HS-5 (cell line): Measurements from ENCODE around the gene FES.
"Not testable (repeated sequence)": the region's sequence is repeated elsewhere in the genome, so short reads cannot be mapped to it uniquely, and the experiment has no call there.

Experiments
- DNase-seq: peaks from one replicate; pipeline ENCODE4 v3.0.0-alpha.2; 2012; ENCODE audit warnings: low read depth

Gene FES

DNA sequence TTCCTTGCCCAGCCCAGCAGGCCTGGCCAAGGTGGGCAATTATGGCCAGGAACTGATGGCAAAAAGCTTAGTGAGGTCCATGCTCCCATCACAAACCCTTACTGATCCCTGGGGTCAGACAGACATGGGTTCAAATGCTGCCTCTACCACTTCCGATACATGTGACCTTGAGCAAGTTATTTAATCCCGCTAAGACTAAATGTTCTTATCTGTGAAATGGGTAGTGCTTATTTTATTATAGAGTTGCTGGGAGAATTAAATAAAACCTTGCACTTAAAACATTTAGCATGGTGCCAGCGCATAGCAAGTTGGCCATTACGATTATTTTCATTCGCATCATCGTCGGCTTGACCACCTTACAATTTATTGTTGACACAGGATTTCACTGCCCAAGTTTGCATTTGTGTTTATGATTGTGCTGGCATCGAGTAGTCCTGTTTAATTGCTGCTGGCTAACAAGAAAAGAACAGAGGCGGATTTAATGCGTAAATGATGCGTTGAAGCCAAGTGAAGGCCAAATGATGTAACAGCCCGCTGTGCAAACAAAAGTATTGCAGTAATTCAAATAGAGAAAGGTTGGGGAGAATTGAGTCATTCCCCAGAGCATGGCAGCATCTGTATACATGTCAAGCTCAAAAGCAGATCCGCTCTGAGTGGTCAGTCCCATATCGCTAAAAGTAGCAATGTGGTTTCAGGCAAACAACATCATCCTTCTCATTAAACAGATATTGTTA is 23.2 kb upstream of the FES start:
- no peak for DNase-seq

DNA sequence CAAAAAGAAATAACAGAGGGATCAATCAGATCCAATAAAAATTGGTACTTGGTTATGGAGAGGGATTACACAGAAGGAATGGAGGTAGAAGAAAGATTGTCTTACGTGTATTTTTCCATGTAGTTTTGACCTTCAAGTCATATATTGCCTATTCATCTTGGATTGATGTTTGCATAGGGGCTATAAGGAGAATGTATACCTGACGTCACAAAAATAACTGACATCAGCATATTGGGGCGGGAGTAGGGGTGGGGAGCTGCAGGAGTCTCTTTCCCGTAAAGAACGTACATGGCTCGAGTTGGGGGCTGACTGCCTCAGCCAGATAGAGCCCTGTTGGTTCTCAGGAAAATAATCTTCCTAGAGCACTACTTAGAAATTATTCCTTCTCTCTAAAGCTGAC is 21.8 kb upstream of the FES start:
- DNase-seq, result no peak

- DNase-seq, result no peak
Measured at GRCh38 chr15:90862964-90863778, 21.1 kb upstream of the FES start.

DNA sequence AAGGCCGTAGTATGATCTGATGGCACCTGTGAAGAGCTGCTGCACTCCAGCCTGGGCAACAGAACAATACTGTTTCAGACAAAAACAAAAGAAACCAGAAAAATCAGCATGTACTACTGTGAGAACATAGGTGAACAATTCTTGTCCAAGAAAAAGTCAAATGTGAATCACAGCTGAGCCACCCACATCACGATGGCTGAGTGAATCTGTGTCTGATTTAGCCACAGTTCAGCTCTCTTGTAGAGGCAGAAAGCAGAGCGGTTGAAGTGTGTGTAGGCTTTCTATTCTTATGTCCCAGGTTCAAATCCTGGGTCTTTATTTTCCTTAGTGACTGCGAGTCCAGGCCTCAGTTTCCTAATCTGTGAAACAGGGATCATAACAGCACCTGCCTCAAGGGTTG is 20.3 kb upstream of the FES start:
- no peak for DNase-seq

GRCh38 chr15:90864507-90864906 is 19.8 kb upstream of the FES start:
- no peak for DNase-seq

- no peak for DNase-seq
Measured at GRCh38 chr15:90865702-90866101, 18.6 kb upstream of the FES start.

GRCh38 chr15:90866161-90866715 is 18.1 kb upstream of the FES start:
- DNase-seq, result no peak

DNA sequence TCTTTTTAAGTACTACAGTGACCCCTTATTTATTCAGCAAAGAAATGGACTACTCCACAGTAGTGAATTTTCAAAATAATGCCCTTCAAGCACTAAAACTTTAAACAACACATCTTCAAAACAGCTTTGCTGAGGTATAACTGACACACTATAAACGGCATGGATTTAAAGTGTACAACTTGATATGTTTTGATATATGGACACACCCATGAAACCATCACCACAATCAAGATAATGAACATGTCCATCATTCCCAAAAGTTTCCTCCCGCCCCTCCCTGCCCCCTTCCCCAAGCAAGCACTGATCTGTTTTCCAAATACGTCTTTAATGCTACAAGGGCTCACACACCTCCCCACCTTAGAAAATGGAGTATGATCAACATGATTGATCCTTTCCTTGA is 17.5 kb upstream of the FES start:
- no peak for DNase-seq

- no peak for DNase-seq
Measured at GRCh38 chr15:90868261-90868689, 16.0 kb upstream of the FES start, which contains the start of gene FURIN. FURIN (plus strand) TSS chr15:90868588; CDS start chr15:90875741, 7,153 bp downstream.

- DNase-seq, result no peak
Measured at GRCh38 chr15:90869140-90869541, 15.2 kb upstream of the FES start.

GRCh38 chr15:90869601-90870353 is 14.5 kb upstream of the FES start:
- DNase-seq, result no peak

GRCh38 chr15:90870354-90871138 is 13.8 kb upstream of the FES start:
- DNase-seq, result no peak

DNA sequence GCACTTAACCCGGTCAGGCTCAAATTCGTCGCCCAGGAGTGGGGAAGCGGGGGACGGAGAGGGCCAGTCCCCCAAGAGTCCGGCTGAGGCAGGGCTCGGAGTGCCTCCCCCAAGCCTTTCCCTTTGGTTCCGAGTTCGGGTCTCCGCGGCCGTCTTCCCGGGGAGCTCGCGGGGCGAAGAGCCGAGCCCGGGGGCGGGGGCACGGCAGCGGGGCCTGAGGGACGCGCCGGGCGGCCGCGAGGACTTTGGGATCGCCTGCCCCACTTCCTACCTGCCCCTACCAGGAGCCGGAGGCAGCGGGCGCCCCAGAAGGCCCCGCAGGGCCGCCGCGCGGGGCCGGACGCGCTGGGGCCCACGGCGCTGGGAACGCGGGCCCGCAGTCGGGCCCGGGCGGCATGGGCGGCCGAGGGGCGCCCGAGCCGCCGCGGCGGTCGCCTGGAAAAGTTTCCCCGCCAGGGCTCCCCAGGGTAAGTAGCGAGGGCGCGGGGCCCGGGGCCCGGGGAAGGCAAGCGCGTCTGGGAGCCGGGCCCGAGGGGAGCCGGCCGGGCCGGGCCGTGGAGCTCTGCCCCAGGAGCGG is 13.1 kb upstream of the FES start:
- no peak for DNase-seq

GRCh38 chr15:90871716-90872485 is 12.4 kb upstream of the FES start:
- no peak for DNase-seq

GRCh38 chr15:90872486-90873184 is 11.7 kb upstream of the FES start:
- DNase-seq, result no peak

DNA sequence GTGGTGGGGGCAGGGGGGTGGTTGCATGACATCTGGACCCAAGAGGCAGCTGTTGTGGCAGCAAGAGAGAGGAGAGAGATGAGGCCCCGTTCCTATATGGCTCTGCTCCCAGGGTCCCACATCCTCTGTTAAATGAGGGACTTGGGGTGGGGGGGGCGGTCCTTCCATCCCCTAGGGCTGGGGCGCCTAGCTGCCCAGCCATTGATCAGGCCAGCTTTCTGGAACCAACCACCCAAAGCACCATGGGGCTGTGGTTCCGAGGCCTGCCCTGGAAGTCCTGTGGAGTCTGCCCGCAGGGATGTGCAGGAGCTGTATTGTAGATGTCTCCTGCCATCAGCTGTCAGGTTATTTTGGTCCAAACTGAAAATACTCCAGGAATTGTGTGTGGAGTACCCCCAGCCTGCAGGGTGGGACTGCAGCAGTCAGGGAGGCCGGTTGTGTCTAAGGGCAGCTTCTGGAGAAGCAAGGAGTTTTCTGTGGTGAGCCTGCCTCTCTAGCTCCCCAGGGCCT is 10.8 kb upstream of the FES start:
- DNase-seq, result no peak

- DNase-seq, result no peak
Measured at GRCh38 chr15:90873998-90874605, 10.2 kb upstream of the FES start.

DNA sequence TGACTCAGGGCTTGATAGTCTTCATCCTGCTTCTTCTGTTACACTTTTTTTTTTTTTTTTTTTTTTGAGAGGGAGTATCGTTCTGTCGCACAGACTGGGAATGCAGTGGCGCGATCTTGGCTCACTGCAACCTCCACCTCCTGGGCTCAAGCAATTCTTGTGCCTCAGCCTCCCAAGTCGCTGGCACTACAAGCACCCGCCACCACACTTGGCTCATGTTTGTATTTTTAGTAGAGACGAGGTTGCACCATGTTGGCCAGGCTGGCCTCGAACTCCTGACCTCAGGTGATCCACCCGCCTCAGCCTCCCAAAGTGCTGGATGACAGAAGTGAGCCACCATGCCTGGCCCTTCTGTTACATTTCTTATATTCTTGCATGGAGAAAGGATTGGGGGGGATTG is 9.3 kb upstream of the FES start:
- not testable (repeated sequence) for DNase-seq

- DNase-seq, result no peak
Measured at GRCh38 chr15:90875549-90875981, 8.7 kb upstream of the FES start.
